ENCODE results near the gene OR7C1.
"Not testable (repeated sequence)": the region's sequence is repeated elsewhere in the genome, so short reads cannot be mapped to it uniquely, and the experiment has no call there.

Gene OR7C1

GRCh38 chr19:14783410-14783998 lies 51.5 kb downstream of the OR7C1 start:
- not testable (repeated sequence) for DNase-seq

DNA sequence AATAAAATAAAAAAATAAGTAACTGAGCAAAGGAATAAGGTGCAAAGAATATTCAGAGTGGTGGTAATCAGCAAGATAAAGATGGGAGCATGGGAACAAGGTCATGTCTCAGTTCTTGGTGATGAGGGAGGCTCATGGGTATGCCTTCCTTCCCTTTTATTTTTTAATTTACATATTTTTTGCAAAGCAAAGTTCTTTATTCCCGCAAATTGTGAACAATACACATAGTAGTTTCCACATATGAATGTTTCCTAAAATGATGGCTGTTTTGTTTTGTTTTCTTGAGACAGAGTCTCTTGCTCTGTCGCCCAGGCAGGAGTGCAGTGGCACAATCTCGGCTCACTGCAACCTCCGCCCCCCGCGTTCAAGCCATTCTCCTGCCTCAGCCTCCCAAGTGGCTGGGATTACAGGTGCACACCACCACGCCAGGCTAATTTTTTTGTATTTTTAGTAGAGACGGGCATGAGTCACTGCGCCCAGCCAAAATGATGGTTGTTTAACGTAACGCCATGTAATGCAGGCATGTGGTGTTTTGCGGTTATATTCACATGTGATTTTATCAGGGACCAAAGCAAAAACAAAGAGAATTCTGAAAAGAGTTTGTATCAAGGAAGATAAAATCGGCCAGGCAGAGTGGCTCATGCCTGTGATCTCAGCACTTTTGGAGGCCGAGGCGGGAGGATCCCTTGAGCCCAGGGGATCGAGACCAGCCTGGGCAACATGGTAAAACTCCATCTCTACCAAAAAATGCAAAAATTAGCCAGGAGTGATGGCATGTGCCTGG lies 52.2 kb downstream of the OR7C1 start:
- DNase-seq: no peak

DNA sequence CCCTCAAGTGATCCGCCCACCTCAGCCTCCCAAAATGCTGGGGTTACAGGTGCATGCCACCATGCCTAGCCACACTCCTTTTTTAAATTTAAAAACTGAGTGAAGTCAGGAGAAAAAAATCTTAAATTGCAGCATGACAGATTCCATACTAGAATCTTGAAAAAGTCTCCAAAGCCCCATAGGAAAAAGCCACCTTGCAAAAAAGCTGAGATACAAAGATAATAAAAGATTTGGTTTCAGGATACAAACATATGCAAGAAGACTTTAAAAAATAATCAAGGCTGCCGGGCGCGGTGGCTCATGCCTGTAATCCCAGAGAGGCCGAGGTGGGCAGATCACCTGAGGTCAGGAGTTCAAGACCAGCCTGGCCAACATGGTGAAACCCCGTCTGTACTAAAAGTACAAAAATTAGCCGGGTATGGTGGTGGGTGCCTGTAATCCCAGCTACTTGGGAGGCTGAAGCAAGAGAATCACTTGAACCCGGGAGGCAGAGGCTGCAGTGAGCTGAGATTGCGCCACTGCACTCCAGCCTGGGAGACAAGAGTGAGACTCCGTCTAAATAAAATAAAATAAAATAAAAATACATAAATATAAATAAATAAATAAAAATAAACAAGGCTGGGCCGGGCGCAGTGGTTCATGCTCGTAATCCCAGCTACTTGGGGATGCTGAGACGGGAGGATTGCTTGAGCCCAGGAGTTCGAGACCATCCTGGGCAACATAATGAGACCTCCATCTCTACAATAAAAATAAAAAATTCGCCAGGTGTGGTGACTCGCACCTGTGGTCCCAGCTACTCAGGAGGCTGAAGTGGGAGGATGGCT lies 53.1 kb downstream of the OR7C1 start:
- not testable (repeated sequence) for DNase-seq

DNA sequence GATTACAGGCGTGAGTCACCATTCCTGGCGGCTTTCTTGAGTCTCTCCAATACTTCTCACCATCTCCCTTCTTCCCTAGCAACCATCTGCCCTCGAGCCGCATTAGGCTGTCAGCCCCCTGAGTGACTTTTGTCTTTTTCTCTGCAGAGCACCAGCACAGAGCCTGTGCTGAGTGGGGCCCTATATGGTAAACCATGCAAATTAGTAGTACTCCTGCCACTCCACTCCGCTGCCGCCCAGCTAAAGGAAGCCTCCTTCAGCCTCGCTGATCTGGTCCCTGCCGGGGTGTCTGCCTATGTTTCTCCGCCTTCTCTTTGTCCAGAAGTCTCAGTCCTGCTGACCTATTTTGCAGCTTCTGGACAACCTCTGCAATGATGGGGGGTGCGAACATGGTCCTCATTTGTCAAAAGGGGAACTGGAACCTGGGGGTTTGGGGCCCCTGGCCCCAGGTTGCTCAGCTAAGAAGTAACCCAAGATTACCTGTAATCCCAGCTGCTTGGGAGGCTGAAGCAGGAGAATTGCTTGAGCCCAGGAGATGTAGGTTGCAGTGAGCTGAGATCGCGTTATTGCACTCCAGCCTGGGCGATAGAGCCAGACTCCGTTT lies 54.3 kb downstream of the OR7C1 start:
- DNase-seq: not testable (repeated sequence)

DNA sequence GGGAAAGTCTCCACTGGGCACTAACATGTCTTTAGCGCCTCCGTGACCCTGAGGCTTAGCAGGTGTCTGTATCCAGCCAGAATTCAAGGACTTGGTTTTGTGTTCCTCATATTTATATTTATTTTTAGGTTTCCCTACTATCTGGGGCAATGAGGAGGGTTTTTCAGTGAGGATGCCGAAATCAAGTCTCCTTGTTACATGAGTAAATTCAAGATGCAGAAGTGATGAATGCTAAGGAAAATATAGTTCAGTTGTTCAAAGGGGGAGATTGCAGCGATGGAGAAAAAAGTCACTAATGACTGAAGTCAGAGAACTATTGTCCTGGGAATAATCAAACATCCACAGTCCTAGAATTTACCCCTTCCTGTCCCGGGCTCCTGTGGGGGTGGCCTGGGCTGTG lies 55.8 kb downstream of the OR7C1 start:
- no peak for DNase-seq

DNA sequence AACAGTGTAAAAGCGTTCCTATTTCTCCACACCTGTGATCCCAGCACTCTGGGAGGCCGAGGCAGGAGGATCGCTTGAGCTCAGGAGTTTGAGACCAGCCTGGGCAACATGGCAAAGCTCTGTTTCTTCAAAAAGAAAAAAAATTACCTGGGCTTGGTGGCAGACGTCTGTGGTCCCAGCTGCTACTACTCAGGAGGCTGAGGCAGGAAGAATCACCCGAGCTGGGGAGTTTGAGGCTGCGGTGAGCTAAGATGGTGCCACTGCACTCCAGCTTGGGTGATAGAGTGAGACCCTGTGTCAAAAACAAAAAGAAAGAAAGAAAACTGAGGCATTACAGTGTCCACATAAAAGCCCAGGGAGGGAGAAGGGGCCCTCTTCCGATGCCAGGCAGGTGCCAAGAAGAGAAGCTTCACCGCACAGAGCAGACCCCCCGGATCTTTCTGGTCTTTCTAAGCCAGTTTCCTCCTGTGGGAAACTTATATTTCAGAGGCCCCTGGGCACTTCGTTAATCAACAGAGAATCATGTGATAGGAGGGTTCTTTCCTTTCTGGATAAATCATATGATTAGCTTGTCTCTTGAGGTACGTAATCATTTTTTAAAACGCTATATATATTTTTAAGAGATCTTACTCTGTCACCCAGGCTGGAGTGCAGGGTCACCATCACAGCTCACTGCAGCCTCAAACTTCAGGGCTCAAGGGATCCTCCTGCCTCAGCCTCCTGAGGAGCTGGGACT lies 56.7 kb downstream of the OR7C1 start, which contains the start of gene ADGRE2:
ADGRE2 (minus strand) TSS at position 451 of the 736 bp plus-strand sequence. CDS start 1,804 bp downstream, outside the sequence.
- not testable (repeated sequence) for DNase-seq

GRCh38 chr19:14777645-14778044 lies 57.3 kb downstream of the OR7C1 start:
- not testable (repeated sequence) for DNase-seq

- no peak for DNase-seq
Observed at GRCh38 chr19:14775869-14776586, 59.0 kb downstream of the OR7C1 start.

GRCh38 chr19:14775326-14775725 lies 59.7 kb downstream of the OR7C1 start:
- DNase-seq: not testable (repeated sequence)

- no peak for DNase-seq
Observed at GRCh38 chr19:14774373-14774772, 60.6 kb downstream of the OR7C1 start.

GRCh38 chr19:14773722-14774121 lies 61.3 kb downstream of the OR7C1 start:
- DNase-seq: not testable (repeated sequence)

DNA sequence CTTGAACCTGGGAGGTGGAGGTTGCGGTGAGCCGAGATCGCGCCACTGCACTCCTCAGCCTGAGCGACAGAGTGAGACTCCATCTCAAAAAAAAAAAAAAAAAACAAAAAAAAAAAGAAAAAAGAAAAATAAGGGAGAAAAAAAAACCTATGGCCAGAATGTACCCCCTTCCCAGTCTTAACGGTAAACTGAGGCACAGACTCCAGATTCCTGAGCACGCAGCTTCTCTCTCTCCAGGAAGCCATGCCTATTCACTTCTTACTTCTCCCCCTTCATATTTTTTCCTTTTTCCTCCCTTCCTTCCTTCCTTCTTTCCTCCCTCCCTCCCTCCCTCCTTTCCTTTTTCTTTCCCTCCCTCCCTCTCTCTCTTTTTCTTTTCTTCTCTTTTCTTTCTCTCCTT lies 62.0 kb downstream of the OR7C1 start:
- DNase-seq: no peak

DNA sequence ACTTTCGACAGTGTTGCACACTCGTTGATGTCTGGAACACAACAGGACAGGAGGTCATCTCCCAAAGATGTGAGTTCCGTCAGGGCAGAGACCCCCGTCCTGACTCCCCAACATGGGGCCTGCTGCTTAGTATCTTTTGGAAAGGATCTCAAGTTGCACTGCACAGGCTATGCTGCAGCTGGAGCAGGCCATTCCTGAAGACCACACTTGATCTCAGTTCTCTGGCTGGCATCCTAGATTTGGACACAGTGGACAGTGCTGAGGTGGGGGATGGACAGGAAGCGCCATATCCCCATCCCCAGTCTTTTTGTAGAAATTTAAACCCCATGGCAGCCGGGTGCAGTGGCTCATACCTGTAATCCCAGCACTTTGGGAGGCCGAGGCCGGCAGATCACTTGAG lies 62.5 kb downstream of the OR7C1 start:
- no peak for DNase-seq

DNA sequence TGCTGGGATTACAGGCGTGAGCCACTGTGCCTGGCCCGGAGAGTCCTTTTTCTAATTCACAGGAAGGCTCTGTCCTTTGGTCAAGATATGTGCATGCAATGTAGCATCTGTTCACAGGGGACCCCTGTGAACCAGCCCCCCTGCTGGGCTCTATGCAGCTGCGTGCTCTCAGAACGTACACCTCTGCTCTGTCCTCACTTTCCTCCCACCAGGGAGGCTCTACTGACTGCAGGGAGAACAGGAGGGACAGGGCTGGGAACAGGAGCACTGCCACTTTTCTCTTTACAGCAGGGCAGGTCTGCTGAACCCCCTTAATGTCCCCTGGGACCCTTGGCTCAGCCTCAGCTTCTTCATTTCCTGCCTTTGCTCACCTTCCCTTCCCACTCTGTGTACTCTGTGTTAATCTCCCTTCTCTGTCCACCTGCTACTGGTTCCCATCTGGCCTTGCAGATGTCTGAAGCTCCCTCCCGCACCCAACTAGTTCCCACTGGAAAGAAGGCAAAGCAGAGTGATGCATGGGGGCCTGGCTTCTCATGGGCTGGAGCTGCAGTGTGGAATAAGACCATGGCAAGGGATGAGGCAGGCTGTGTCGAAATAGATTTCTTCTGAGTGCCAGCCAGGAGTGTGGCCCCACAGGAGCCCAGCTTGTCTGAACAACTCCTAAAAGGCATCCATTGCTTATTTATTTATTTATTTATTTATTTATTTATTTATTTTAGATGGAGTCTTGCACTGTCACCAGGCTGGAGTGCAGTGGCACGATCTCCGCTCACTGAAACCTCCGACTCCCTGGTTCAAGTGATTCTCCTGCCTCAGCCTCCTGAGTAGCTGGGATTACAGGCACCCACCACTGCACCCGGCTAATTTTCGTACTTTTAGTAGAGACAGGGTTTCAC lies 63.8 kb downstream of the OR7C1 start:
- no peak for DNase-seq

DNA sequence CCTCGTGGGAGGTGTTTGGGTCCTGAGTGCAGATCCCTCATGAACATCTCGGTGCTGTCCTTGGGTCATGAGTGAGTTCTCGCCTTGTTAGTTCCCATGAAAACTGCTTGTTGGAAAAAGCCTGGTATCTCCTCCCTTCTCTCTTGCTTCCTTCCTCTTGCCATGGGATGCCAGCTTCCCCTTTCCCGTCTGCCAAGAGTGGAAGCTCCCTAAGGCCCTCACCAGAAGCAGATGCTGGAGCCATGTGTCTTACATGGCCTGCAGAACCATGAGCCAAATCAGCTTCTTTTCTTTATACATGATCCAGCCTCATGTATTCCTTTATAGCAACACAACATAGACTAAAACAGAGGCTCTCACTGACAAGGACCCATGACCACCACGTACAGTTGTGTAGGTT lies 64.8 kb downstream of the OR7C1 start:
- DNase-seq: no peak

DNA sequence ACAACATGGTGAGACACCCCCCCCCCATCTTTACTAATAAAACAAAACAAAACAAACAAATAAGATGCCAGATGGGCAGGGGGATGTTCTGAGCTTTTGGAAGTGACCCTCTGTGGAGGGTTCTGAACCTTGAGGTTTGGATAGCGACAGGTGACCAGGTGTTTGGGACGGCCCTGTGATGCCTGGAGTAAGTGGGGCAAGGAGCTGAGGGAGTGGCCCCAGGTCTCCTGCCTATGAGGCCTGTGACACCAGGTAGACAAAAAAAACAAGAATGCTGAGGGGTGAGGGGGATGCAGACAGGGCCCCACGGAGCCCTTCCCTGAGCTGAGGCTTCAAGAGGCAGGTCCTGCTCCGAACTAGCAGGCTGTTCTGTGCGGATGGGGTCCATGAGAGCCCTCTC lies 65.8 kb downstream of the OR7C1 start:
- no peak for DNase-seq

- no peak for DNase-seq
Observed at GRCh38 chr19:14768001-14768400, 67.0 kb downstream of the OR7C1 start.

GRCh38 chr19:14767466-14767971 lies 67.5 kb downstream of the OR7C1 start:
- no peak for DNase-seq

DNA sequence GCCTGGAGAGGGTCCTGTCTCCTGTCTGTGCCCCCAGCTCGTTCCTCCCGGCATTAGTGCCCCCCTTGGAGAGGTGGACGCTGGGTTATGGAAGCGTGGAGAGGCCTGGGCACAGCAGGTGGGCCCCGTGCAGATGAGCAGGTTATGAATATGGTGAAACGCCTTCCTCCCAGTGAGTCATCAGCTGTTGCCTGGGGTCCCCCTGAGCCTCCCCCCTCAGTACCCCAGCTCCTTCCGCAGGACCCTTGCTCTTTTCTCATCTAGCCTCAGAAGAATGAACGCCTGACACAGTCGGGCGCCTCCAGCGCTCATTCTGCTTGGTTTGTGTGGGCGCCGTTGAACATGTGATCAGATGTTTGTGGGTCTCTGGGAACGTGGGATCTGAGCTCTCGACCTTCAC lies 69.1 kb downstream of the OR7C1 start:
- DNase-seq: not testable (repeated sequence)

- not testable (repeated sequence) for DNase-seq
Observed at GRCh38 chr19:14765403-14765802, 69.6 kb downstream of the OR7C1 start.

All from activated CD4-positive, CD25-positive, alpha-beta regulatory T cell treated with anti-CD3 and anti-CD28 coated beads, Interleukin-2, amount 50 U/mL, for 72 hours (primary cell).